Parietal lobe (tissue), 2 donors: ENCODE results near the gene TRO. TPM values are rescaled to one million over a fixed set of nuclear protein-coding genes. Genes with fewer than 3 reads are reported as not detected.

Experiments
- small RNA-seq: library from RNA; depleted of rRNA; stranded (forward); fragments of <200 nt; gene quantifications from one replicate; pipeline ENCODE3, GENCODE V24; 2014; ENCODE audit warnings: low replicate concordance
- total RNA-seq: library from RNA; depleted of rRNA; stranded (reverse); fragments of >200 nt; gene quantifications from one replicate; pipeline ENCODE4 v1.2.3, GENCODE V29; 2014

TRO gene
- 119 TPM for total RNA-seq

GRCh38 chrX:54920610-54921426 lies at the start of gene TRO:
Gene TRO (plus strand): TSS chrX:54920824. CDS start chrX:54922247, 1,423 bp downstream.

Small RNA genes lying within 50 kb of the gene (small RNA-seq; reads per million reads assigned to genes)
- gene RF00614, result not detected

Other genes starting within 250 kb of the TRO start
- not detected for gene ITIH6, start 122.6 kb upstream of the TRO start, total RNA-seq
- 218 TPM for gene MAGED2, start 113.1 kb upstream of the TRO start, total RNA-seq
- 0.31 TPM for gene PFKFB1, start 73.4 kb downstream of the TRO start, total RNA-seq
- 2.2 TPM for gene APEX2, start 79.5 kb downstream of the TRO start, total RNA-seq
- gene ALAS2, start 110.2 kb downstream of the TRO start, total RNA-seq, result 16.0 TPM
- gene PAGE2B, start 154.2 kb downstream of the TRO start, total RNA-seq, result not detected
- gene PAGE2, start 168.2 kb downstream of the TRO start, total RNA-seq, result not detected